ENCODE measurements around the gene NPSR1. TPM values are rescaled to one million over a fixed set of nuclear protein-coding genes. Genes with fewer than 3 reads are reported as not detected.
"Not testable (repeated sequence)": the region's sequence is repeated elsewhere in the genome, so short reads cannot be mapped to it uniquely, and the experiment has no call there.

Gene NPSR1
- total and polyA plus RNA-seq, 7 donors = 0.51 TPM; not detected in 6

DNA sequence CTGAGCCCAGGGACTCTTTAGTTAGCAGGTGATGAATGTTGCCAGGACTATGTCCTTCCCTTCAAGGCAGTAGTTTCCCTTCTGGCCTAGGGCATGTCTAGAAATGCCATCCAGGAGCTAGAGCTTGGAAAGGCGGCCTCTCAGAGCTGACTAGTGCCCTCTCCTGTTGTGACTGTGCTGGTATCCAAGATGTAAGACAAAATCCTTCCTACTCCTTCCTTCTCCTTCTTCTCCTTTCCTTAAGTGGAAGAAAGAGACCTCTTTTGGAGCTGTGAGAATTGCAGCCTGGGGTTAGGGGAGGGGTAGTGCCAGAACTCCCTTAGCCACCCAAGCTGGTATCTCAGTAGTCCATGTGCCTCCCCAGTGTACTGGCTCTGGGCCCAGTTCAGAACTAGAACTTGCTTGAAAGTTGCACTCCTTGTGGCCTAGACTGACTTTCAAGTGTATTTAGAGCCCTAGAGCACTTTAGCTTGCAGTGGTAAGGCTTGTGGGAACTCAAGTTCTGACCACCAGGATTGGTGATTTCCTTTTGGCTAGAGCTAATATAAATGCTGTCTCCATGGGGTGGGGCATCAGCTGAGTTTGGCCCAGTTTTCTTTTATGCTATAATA, 118.8 kb downstream of the NPSR1 start:
- WGBS, 2 donors = 73 to 76% methylated on average over 1 of the region's 1 CpG

DNA sequence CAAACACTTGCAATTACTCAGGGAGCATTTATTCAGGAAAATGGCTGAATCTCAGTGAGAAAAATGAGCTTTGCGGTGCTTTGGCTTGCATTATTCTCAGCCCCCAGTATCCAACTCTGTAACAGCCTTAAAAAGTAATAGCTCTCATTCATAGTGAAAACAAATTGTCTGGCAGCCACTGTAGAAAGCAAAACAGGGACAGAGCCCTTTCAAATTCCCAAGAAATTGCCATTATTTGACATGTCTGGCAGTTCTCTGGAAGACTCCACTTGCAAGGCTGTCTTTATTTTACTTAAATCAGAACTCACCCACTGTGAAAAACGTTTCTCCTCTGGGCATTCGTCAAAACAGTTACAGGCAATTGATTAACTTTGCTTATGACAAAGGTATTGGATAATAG, 122.5 kb downstream of the NPSR1 start:
- Histone ChIP-seq H3K4me3 (no peak overlapping the region), H3K36me3 (no peaks in the 10 kb centered on the region), H3K4me1 (no peaks in the 10 kb centered on the region), H3K9me3 (peaks cover 0 to 8% (median 0%) of the 10 kb centered on the region in 4 donors), H3K27ac (no peak overlapping the region), H3K27me3 (no peaks in the 10 kb centered on the region)
- intact Hi-C loops (cut with DNase I) = no loop called here
- TF ChIP-seq POLR2AphosphoS5 (IDR thresholded peaks at IDR 0.05) (no peak), EP300 (IDR thresholded peaks at IDR 0.05) (no peak), POLR2A (IDR thresholded peaks at IDR 0.05) (no peak)
- TF ChIP-seq, protein P1, sequence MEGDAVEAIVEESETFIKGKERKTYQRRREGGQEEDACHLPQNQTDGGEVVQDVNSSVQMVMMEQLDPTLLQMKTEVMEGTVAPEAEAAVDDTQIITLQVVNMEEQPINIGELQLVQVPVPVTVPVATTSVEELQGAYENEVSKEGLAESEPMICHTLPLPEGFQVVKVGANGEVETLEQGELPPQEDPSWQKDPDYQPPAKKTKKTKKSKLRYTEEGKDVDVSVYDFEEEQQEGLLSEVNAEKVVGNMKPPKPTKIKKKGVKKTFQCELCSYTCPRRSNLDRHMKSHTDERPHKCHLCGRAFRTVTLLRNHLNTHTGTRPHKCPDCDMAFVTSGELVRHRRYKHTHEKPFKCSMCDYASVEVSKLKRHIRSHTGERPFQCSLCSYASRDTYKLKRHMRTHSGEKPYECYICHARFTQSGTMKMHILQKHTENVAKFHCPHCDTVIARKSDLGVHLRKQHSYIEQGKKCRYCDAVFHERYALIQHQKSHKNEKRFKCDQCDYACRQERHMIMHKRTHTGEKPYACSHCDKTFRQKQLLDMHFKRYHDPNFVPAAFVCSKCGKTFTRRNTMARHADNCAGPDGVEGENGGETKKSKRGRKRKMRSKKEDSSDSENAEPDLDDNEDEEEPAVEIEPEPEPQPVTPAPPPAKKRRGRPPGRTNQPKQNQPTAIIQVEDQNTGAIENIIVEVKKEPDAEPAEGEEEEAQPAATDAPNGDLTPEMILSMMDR (IDR thresholded peaks at IDR 0.05) = no peak
- no peak for DNase-seq
- WGBS, 2 donors = 65 to 68% methylated on average over 3 of the region's 3 CpGs

More for the DNA sequence above, 118.8 kb downstream of the NPSR1 start:
- intact Hi-C loops (cut with DNase I) = no loop called here
- no peak for DNase-seq
- peaks cover 0 to 8% (median 0%) of the 10 kb centered on the region in 4 donors for H3K9me3 ChIP-seq
- no peaks in the 10 kb centered on the region for H3K36me3 ChIP-seq
- no peak overlapping the region for H3K27ac ChIP-seq
- H3K27me3 ChIP-seq = no peaks in the 10 kb centered on the region
- no peaks in the 10 kb centered on the region for H3K4me1 ChIP-seq
- no peak overlapping the region for H3K4me3 ChIP-seq
- TF ChIP-seq POLR2A (IDR thresholded peaks at IDR 0.05) (no peak), POLR2AphosphoS5 (IDR thresholded peaks at IDR 0.05) (no peak), EP300 (IDR thresholded peaks at IDR 0.05) (no peak)

DNA sequence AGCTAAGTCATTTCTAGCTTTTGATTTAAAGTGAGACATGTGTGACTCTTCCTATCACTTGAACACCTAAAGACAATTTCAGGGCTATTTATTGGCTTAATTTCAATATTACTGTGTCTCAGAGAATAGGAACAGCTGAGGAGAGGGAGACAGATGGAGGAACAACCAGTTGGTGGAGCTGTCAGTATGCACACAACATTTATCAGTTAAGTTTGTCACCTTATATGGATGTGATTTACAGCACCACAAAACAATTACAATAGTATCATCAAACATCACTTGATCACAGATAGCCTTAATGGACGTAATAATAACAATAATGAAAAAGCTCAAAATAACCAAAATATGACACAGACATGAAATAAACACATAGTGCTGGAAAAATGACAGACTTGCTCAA, 129.6 kb downstream of the NPSR1 start:
- H3K27me3 ChIP-seq = no peaks in the 10 kb centered on the region
- H3K27ac ChIP-seq = no peak overlapping the region
- intact Hi-C loops (cut with DNase I) = no loop called here
- TF ChIP-seq POLR2AphosphoS5 (IDR thresholded peaks at IDR 0.05) (no peak), EP300 (IDR thresholded peaks at IDR 0.05) (no peak), POLR2A (IDR thresholded peaks at IDR 0.05) (no peak)
- TF ChIP-seq, protein P1 (IDR thresholded peaks at IDR 0.05) = no peak
- no peaks in the 10 kb centered on the region for H3K9me3 ChIP-seq
- 38 to 69% methylated on average over 1 of the region's 1 CpG for WGBS, 2 donors
- no peaks in the 10 kb centered on the region for H3K36me3 ChIP-seq
- H3K4me3 ChIP-seq = no peak overlapping the region
- no peak for DNase-seq
- no peaks in the 10 kb centered on the region for H3K4me1 ChIP-seq

DNA sequence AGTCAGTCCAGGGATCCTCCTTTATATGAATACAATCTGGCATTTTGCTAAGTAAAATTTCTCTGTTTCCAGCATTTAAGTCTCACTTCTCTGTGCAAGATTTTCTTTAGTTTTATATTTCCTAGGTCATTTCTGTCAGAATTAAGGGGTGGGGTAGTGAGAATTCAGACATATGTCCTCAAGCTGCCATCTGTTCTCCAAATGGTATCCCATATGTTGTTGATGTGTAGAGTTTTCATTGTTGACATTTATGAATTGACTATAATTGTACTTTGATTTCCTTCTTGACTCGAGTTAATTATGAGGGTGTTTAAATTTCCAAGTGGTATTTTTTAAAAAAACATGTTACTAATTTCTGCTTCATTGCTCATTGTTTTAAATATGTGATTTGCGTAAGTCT, 148.8 kb downstream of the NPSR1 start:
- no peaks in the 10 kb centered on the region for H3K36me3 ChIP-seq
- H3K27ac ChIP-seq = no peak overlapping the region
- DNase-seq = no peak
- H3K4me1 ChIP-seq = no peaks in the 10 kb centered on the region
- 44 to 61% methylated on average over 2 of the region's 2 CpGs for WGBS, 2 donors
- H3K4me3 ChIP-seq = no peak overlapping the region
- no peaks in the 10 kb centered on the region for H3K27me3 ChIP-seq
- TF ChIP-seq POLR2A (IDR thresholded peaks at IDR 0.05) (no peak), EP300 (IDR thresholded peaks at IDR 0.05) (no peak), POLR2AphosphoS5 (IDR thresholded peaks at IDR 0.05) (no peak)
- TF ChIP-seq, protein P1 (IDR thresholded peaks at IDR 0.05) = no peak
- H3K9me3 ChIP-seq = peaks cover 0 to 4% (median 0%) of the 10 kb centered on the region in 4 donors
- intact Hi-C loops (cut with DNase I) = no loop called here

DNA sequence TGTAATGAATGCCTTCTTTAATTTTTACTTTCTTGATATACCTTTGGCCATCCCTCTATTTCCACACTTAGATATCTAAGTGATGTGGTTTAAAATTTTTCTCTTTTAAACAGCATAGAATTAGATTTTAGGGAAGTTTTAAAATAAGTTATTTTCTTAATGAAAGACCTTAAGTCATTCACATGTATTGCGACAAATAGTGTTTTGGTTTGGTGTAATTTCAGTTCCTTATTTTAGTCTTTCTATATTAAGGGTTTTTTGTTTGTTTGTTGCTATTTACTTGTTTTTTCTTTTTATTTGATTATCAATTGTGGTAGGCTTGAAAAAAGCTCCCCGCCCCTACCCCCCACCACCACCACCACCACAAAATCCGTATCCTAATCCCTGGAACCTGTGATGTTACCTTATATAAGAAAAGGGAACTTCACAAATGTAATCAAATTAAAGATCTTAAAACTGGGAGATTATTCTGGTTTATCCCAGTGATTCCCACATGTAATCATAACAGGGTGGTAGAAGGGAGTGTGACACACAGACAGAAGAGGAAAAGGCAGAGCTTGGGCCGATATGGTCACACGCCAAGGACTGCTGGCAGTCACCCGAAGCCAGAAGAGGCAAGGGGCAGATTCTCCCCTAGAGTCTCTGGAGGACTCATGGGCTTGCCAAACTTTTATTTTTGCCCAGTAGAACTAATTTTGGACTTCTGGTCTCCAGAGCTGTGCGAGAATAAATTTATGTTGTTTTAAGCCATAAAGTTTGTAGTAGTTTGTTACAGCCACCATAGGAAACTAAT, 149.7 kb downstream of the NPSR1 start:
- H3K27ac ChIP-seq = no peak overlapping the region
- TF ChIP-seq POLR2A (IDR thresholded peaks at IDR 0.05) (no peak), EP300 (IDR thresholded peaks at IDR 0.05) (no peak), POLR2AphosphoS5 (IDR thresholded peaks at IDR 0.05) (no peak)
- TF ChIP-seq, protein P1 (IDR thresholded peaks at IDR 0.05) = no peak
- H3K4me1 ChIP-seq = no peaks in the 10 kb centered on the region
- DNase-seq = no peak
- no peaks in the 10 kb centered on the region for H3K27me3 ChIP-seq
- intact Hi-C loops (cut with DNase I) = no loop called here
- peaks cover 0 to 4% (median 0%) of the 10 kb centered on the region in 4 donors for H3K9me3 ChIP-seq
- WGBS, 2 donors = 78 to 82% methylated on average over 7 of the region's 7 CpGs
- no peak overlapping the region for H3K4me3 ChIP-seq
- no peaks in the 10 kb centered on the region for H3K36me3 ChIP-seq

DNA sequence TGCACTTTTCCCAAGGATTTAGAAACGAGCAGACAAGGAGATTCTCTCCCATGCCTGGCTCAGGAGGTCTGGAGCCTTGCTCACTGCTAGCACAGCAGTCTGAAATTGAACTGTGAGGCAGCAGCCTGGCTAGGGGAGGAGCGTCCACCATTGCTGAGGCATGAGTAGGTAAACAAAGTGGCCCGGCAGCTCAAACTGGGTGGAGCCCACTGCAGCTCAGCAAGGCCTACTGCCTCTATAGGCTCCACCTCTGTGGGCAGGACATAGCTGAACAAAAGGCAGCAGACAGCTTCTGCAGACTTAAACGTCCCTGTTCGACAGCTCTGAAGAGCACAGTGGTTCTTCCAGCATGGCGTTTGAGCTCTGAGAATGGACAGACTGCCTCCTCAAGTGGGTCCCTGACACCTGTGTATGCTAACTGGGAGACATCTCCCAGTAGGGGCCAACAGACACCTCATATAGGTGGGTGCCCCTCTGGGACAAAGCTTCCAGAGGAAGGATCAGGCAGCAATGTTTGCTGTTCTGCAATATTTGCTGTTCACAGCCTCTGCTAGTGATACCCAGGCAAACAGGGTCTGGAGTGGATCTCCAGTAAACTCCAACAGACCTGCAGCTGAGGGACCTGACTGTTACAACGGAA, 156.3 kb downstream of the NPSR1 start:
- WGBS, 2 donors = 50 to 68% methylated on average over 7 of the region's 7 CpGs
- intact Hi-C loops (cut with DNase I); H3K4me1 ChIP-seq; H3K4me3 ChIP-seq; DNase-seq; H3K36me3 ChIP-seq; H3K27me3 ChIP-seq; H3K27ac ChIP-seq; H3K9me3 ChIP-seq: not testable (repeated sequence)

All from sigmoid colon (tissue), 7 donors.